ENCODE measurements around the gene TEX38.

TEX38 gene

GRCh38 chr1:46681333-46682034 lies 9.8 kb downstream of the TEX38 start:
- no peaks in the 10 kb centered on the region for H3K4me1 ChIP-seq

GRCh38 chr1:46682064-46682463 lies 10.4 kb downstream of the TEX38 start:
- no peak for DNase-seq
- H3K36me3 ChIP-seq, result peaks cover 6% of the 10 kb centered on the region
- no peaks in the 10 kb centered on the region for H3K9me3 ChIP-seq

More at GRCh38 chr1:46681333-46682034, 9.8 kb downstream of the TEX38 start:
- no peak for TF ChIP-seq CTCF (IDR thresholded peaks at IDR 0.05; ENCODE audit: low read depth, low read length)
- Histone ChIP-seq H3K4me3 (ENCODE audit: low read depth, low read length) (no peak overlapping the region), H3K27me3 (no peaks in the 10 kb centered on the region), H3K9me3 (no peaks in the 10 kb centered on the region), H3K36me3 (peaks cover 6% of the 10 kb centered on the region)
- DNase-seq, result no peak

GRCh38 chr1:46684670-46685069 lies 13.0 kb downstream of the TEX38 start:
- no peak for DNase-seq
- no peak for TF ChIP-seq CTCF (IDR thresholded peaks at IDR 0.05; ENCODE audit: low read depth, low read length)
- Histone ChIP-seq H3K36me3 (peaks cover 6% of the 10 kb centered on the region), H3K27me3 (no peaks in the 10 kb centered on the region), H3K4me1 (no peaks in the 10 kb centered on the region), H3K9me3 (no peaks in the 10 kb centered on the region), H3K4me3 (ENCODE audit: low read depth, low read length) (no peak overlapping the region)

More at GRCh38 chr1:46682064-46682463, 10.4 kb downstream of the TEX38 start:
- no peaks in the 10 kb centered on the region for H3K4me1 ChIP-seq
- H3K27me3 ChIP-seq, result no peaks in the 10 kb centered on the region
- H3K4me3 ChIP-seq (ENCODE audit: low read depth, low read length), result no peak overlapping the region
- TF ChIP-seq CTCF (IDR thresholded peaks at IDR 0.05; ENCODE audit: low read depth, low read length), result no peak

GRCh38 chr1:46686255-46686654 lies 14.6 kb downstream of the TEX38 start:
- no peaks in the 10 kb centered on the region for H3K9me3 ChIP-seq
- H3K4me3 ChIP-seq (ENCODE audit: low read depth, low read length), result no peak overlapping the region
- H3K36me3 ChIP-seq, result no peaks in the 10 kb centered on the region; the same call in 1 of the 2 replicates
- H3K4me1 ChIP-seq, result no peaks in the 10 kb centered on the region
- no peak for DNase-seq
- no peaks in the 10 kb centered on the region for H3K27me3 ChIP-seq
- TF ChIP-seq CTCF (IDR thresholded peaks at IDR 0.05; ENCODE audit: low read depth, low read length), result no peak

GRCh38 chr1:46687093-46687659 lies 15.5 kb downstream of the TEX38 start:
- no peak for TF ChIP-seq CTCF (IDR thresholded peaks at IDR 0.05; ENCODE audit: low read depth, low read length)
- no peaks in the 10 kb centered on the region for H3K4me1 ChIP-seq
- H3K4me3 ChIP-seq (ENCODE audit: low read depth, low read length), result no peak overlapping the region

GRCh38 chr1:46687921-46688509 lies 16.4 kb downstream of the TEX38 start:
- no peak for DNase-seq
- no peaks in the 10 kb centered on the region for H3K27me3 ChIP-seq
- no peaks in the 10 kb centered on the region for H3K9me3 ChIP-seq
- no peaks in the 10 kb centered on the region for H3K4me1 ChIP-seq
- no peaks in the 10 kb centered on the region; the same call in 1 of the 2 replicates for H3K36me3 ChIP-seq
- no peak for TF ChIP-seq CTCF (IDR thresholded peaks at IDR 0.05; ENCODE audit: low read depth, low read length)
- no peak overlapping the region for H3K4me3 ChIP-seq (ENCODE audit: low read depth, low read length)

More at GRCh38 chr1:46687093-46687659, 15.5 kb downstream of the TEX38 start:
- Histone ChIP-seq H3K36me3 (no peaks in the 10 kb centered on the region; the same call in 1 of the 2 replicates), H3K27me3 (no peaks in the 10 kb centered on the region), H3K9me3 (no peaks in the 10 kb centered on the region)
- peak; percentile 5 for DNase-seq
